HG03439 (cell line): ENCODE results near the gene MMP15.
"Not testable (repeated sequence)": the region's sequence is repeated elsewhere in the genome, so short reads cannot be mapped to it uniquely, and the experiment has no call there.

Experiments used
- ATAC-seq: cut with Tn5 transposase; IDR thresholded peaks from one replicate; pipeline ENCODE4 v1.9.1; 2021; ENCODE audit warnings: mild to moderate bottlenecking, moderate library complexity; ENCODE audit not compliant: unreplicated experiment

MMP15 gene

DNA sequence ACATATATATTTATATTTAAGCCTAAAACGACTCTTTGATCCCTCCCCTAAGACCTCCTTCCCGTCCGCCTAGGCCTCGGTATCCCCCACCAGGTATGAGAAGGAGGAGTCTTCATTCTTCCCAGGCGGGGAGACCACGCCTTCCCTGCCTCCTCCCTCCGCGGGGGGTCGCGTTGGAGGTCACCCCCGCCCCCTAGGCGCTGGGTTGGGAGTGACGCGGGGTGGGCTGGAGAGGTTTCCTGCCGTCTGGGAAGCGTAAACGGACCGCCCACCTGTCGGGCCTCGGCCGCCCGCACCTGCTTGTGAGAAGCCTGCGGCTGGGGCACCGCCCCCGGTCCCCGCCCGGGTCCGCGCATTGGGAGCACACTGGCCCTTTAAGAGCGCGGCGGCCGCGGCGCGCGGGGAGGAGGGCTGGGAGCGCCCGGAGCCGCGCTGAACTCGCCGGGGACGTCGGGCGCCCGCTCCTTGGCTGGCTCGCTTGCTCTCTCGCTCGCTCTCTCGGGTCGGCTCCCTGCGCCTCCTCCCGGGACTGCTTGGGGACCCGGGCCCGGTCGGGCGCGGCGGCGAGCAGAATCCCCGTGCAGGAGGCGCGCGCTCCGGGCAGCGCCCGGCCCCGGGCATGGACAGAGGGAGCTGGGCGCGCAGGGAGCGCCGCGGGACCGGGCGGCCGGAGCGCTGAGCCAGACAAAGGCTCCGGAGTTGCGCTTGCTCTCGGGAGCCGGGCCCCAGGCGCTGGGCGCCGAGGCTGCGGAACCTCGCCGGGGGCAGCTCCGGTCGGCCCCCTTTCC is at the start of gene MMP15:
Gene MMP15 (plus strand): TSS at position 404 of the 788 bp plus-strand sequence. CDS start 597 bp downstream, outside the sequence.
- no peak for ATAC-seq

DNA sequence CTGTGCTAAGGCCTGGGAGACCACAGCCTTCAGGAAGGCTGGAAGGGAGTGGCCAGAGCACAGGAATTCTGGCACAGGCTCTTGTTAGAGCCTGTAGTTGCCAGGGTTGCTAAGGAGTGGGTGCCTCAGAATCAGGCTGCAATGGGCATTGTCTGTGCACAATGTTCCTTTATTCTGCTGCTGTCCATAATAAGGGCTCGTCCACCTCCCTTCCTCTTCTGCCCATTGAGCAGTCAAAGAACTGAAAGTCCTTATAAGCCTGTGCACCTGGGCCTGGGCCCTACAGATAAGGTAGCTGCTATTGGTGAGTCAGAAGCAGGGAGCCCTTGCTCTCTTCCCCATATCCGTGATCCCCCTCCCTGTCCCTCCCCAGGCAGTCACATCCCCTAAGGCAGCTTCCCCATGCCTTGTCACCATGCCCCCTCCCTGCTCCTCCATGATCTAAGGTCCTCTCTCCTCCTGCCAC is 49.2 kb upstream of the MMP15 start:
- ATAC-seq = no peak

DNA sequence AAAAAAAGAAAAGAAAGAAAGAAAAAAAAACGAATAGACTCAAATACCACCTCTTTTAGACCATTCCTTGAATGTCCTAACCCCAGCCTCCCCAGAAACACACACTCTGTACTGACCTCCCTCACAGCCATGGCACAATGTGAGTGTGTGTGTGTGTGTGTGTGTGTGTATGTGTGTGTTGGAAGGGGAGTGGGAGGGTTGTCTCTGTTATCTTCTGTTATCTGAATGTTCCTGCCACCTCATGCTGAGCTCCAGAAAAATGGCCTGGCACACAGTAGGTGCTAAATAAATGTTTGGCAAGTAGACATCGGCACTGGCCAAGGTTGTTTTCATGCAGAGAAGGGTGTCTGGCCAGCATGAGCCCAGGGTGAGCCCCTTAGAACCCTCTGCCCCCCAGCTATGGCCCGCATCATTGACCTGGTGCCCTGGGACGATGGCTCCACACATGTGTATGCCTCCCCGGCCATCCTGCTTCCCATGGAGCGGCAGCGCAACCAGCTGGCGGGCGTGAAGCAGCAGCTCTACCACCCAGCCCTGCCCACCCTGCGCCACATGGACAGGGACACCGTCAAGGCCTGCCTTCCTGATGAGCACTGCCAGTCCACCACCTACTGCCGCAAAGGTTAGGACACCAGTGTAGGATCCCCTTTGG is 48.0 kb upstream of the MMP15 start:
- no peak for ATAC-seq

DNA sequence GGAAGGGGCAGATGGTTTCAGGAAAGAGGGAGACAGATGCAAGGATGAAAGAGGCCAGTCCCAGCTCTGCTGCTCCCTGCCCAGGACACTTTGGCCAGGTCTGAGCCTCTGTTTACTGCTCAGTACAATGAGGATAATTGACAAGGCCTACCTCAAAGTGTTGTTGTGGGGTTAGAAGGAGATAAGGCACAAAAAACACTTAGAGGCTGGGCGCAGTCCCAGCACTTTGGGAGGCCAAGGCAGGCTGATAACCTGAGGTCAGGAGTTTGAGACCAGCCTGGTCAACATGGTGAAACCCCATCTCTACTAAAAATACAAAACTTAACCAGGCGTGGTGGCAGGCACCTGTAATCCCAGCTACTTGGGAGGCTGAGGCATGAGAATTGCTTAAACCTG is 47.5 kb upstream of the MMP15 start:
- ATAC-seq = not testable (repeated sequence)

DNA sequence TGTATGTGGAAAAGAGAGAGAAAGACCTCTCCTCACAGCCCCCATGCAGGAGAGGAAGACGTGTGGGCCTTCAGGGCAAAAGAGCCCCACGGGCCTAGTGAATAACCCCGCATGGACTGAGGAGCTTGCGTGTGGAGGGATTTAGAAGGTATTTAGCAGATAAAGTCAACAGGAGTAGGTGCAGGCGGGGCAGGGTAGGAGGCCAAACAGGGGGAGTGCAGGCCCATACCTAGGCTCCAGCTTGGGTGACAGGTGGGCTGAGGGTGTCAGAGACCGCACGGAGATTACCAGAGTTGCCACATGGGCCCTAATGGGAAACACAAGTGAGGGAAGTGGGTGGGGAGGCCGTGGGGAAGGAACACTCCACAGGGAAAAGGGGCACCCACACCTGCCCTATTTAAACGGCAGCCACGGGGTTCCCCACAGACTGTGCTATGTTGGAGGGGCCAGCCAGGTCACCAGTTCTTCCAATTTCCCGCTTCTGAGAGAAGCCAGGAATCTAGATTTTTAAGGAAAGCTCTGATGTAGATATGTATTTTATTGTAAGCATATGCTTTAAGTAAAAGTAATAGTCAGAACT is 46.5 kb upstream of the MMP15 start:
- ATAC-seq = no peak

DNA sequence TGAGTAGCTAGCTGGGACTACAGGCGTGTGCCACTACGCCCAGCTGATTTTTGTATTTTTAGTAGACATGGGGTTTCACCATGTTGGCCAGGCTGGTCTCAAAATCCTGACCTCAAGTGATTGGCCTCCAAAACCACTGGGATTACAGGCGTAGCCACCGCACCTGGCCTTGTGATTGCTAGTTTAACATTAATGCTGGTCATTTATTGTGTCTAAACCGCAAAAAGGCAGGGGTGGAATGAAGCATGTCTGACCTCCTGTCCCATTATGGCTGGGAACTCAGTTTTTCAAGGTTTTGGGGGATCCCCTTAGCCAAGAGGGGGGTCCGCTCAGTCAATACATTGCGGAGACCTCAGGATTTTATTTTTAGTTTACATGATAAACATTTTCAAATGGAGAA is 43.9 kb upstream of the MMP15 start:
- no peak for ATAC-seq

DNA sequence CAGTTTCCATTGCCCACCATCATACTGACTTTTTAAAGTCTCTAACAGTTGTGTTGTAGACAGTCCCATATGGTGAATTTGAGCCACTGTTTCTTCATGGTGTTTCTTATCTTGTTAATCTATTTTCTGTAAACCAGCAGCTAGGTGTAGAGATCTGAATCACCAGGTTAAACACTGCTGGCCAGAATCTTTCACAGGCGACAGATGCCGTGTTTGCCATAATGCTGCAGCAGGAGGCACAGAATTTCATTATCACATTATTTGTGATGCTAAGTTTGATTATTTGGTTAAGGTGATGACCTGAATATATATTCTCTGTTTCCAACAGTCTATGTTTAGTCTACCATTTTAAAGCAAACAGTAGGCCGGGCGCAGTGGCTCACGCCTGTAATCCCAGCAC is 43.2 kb upstream of the MMP15 start:
- no peak for ATAC-seq

DNA sequence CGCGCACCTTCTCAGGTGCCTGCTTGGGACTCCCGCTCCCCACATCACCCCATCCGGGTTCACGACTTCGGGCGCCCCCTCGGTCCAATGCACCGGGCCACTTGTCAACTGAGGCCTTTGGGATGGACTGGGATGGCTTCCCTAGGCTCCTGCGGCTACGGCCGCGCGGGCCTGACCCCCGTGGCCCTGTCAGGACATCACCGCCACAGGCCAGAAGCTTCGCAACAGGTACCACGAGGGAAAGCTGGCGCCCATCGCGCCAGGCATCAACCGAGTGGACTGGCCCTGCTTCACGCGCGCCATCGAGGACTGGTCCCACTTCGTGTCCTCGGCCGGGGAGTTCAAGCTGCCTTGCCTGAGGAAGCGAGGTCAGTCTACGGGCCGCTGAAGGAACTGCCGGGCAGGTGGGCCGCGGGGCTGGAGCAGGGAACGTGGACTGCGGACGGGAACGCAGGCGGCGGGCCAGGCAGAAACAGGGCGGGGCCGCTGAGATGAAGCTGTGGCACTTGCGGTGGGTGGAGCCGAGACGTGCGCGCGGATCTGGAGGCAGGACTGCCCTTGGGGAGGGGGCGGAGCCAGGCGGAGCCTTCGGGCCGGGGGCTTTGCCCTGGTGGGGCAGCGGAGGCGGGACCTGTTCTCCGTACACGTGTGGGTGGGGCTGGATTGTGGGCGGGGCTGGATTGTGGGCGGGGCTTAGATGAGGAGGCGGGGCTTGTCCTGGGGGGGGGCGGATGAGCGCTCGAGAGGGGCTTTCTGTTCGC is 40.9 kb upstream of the MMP15 start:
- no peak for ATAC-seq

DNA sequence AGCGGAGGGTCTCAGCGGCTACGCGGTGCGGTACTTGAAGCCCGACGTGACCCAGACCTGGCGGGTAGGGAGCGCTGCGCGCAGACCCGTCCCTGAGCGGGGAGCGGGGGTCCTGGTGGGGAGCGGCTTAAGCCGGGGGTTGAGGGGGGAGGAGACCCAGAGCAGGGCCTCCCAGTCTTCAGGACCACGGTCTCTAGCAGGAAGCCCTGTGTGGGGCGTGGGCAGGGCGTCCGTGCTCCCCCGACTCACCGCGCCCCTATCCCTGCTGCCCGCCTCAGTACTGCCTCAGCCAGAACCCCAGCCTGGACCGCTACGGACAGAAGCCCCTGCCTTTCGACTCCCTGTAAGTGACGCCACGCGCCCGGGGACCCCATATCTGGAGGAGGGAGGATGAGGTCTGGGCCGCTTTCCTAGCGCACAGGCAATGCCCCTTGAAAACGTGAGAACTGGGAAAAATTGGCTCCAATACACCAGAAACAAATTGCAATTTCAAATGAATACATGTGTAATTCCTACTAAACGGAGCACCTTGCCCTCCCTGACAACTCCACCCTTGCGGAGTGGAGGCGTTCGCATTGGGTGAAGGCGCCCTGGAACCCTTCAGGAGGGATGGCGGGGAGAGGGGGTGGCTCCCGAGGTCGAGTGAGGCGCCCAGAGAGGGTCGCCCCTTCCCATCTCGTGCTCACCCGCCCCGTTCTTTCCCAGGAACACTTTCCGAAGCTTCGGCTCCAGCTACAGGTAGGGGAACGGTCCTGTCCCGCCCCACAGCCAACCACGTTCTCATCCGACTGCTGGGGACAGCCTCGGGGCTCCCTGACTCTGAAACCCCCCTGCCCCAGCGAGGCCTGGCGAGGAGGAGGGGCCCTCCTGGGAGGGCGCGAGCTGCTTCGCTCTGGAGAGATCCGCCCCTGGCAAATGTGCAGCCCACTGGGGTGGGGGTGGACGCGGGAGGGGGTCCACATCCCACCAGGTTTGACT is 40.1 kb upstream of the MMP15 start:
- ATAC-seq = no peak

DNA sequence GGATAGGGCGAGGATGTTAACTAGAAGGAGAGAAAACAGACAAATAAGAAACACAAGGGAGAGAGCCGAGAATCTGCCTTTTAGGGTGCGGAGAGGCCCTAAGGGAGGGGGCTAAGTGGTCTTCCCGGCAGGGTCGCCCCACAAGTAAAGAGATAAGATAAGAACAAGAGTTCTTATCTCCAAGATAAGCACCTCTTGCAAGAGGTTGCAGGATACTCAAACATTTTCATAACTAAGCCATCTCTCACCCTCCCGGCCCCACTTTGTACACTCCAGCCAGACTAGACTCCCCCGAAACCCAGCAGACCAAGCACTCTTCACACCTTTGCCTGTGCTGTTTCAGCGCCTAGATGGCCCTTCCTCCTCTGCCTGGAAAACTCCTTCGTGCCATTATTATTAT is 39.4 kb upstream of the MMP15 start:
- no peak for ATAC-seq

DNA sequence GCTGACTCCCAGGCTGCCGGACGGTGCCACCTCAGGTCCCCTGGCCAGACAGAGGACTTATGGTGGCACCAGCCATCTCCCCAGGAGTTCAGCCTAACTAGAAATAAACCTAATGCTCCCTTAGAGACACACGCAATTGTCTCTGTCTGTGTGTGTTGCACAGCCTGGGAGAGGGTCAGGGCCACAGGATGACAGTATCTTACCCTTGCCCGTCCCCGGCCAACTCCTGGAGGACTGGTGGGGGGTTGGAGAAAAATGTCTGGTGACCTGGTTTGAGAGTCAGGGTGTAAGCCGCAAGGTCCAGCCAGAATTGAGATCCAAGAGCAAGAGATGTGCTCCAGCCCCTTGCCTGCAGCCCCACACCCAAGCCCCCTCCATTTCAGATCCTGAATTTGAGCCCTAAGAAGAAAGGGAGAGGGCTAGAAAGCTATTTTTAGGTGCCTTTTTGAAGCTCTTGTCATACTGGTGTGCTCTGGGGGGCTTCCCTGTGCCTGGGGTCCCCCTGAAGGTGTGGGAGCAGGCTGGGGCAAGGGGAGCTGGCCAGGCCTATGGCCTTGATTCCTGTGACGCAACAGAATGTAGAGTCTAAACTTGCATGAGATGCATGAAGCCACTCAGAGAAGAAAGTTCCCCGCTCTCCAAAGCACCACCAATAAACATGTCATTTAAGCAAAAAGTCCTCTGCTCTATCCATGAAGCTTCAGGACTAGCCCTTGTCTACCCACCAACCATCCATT is 37.9 kb upstream of the MMP15 start:
- no peak for ATAC-seq

DNA sequence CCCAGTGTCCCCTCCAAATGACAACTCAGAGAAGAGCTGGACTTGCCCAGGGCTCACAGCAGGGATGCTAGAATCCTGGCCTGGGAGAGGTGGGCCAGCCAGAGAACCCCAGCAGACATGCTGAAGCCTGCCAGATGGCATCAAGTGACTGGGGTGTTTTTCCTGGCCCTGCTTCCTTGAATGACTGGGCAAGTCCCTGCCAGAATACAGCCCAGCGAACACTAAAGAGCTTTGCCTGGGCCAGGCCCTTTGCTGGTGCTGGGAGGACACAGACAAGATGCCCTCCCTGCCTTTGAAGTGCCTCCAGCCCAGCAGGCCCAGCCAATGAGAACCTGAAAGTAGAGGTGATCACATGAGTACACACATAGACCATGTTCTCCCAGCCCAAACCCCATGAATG is 36.6 kb upstream of the MMP15 start:
- no peak for ATAC-seq

DNA sequence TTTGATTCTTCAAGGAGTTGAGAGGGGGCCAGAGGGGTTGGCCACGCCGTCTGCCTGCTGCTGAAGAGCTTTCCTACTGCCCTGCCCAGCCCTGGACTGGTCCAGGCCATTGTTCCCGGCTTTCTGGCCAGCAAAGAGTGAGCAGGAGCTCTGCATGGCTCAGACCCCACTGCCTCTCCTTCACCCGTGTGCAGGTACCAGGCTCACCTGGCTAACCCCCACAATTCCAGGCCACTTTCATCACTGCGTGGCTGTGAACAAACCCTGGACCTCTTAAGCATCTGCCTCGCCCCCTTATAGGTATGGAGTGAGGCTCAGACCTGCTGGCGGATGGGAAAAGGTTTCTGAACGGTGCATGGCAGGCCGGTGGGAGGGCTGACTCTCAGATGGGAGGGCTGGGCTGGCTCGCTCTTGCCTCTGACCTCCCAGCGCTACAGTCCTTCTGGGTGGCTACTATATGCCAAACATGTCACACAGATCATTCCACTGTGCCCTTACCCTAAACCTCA is 33.9 kb upstream of the MMP15 start:
- ATAC-seq = no peak

DNA sequence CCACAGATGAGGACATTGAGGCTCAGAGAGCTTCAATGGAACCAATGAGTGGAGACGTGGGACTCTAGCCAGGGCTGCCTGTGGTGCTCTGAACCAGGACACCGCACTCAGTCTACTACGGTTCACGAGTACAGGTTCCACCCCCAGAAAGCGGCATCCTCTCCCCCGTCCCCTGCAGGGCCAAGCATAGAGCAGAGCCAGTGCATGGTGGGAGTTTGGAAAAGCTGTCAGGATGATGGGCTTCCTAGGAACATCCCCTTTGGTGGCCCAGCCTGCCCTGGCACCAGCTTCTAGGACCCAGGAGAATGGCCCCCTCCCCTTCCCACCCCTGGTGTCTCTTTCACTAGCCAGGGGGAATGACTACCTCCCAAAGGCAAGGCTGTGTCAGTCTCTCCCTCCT is 33.5 kb upstream of the MMP15 start:
- ATAC-seq = no peak

DNA sequence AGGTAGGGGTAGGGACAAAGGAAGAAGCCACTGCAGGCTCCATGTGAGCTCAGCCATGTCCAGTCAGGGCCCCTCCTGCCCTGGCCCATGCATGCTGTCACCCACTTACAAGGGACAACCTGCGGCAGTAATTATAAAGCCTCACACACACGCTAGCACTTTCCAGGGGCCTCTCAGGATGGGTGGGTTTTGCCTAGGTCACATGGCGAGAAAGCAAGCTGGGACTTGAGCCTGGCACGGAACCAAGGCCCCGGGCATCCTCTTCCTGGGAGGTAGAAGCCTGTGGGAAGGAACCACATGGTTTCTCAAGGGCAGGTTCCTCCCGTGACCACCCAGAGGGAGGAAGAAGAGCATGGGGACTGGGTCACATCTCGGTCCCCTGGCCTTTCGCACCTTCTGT is 32.1 kb upstream of the MMP15 start:
- ATAC-seq = no peak

DNA sequence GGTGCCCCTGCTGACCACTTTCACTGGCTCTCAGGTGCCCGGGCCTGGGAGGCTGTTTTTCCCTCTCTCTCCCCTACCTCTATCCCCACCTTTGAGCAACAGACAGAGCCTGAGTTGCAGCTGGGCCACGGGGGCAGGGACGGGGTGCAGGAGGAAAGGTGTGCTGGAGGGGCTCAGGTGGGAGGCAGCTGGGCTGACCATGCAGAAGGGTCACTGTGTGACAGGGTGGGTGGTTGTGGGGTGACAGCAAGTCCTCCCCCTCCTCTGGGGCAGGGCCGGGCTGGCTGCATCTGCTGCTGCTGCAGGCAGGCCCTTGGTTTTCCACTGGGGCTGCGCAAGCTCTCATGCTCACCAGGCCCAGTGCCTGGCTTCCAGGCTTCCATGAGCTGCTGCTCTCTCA is 31.7 kb upstream of the MMP15 start:
- ATAC-seq = no peak

DNA sequence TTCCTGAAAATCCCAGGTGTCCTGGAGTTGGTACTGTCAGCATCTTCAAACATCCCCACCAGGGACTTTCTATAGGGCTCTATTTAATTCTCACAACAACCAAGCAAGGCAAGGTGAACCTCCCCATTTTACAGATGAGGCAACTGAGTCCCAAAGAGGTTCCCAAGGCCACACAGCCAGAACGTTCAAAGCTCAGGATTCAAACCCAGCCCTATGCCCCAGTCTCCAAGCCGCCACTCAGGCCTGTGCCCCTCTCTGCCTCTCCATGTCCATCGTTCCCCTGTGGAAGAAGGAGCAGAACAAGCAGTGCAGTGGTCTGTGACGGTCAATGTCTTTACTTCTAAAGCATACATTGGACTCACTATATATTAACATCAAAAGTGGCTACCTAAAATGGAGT is 31.2 kb upstream of the MMP15 start:
- ATAC-seq = no peak

DNA sequence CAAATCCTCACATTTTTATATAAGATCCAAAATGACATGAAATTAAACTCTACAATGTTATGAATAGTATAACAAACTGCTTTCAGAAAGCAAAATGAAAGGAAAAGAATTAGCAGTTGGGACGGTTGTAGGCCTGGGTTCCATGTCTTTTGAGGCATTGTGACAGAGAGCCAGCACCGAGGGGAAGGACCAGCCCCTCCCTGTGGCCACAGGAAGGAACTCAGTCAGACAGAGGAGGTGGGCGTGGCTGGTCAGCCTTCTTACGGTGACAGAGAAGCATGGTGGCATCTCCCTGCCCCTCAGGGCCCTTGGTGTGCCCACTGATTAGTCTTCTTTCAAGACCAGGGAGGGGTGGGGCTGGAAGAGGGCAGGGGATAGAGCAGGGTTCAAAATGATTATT is 30.8 kb upstream of the MMP15 start:
- ATAC-seq = no peak

DNA sequence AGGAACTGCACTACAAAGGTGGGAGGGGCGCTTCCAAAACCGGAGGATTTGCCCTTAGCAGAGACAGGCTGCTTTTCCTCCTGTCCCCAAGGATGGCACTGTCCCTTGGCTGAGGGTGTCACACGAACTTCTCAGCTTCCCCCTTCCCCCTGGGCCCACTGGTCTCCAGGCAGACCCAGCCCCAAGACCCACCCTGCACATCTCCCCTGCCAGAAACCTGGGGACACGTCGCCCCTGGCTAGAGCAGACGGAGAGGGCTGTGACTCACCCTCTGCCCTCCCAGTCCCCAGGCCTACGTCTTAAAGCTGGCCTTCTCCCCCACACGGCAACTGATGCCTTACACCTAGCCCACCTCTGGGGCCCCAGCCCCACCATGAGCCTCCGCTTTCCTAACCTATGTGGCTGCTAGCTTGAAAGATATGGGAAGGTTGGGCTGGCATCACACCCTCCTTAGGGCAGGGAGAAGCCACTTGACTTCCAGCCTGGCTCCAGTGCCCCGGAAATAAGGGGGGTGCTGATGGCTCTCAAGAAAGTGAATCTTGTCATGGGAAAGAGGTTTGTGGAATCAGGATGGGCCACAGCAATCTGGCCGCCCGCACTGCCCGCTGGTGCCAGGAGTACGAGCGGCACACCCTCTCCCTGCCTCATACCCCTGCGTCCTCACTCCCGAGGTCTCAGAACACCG is 29.7 kb upstream of the MMP15 start:
- no peak for ATAC-seq
